Activated T-helper 1 cell treated with anti-CD3 and anti-CD28 coated beads, Interleukin-12 subunit alpha, Interleukin-12 subunit beta, Interleukin-2, Interleukin-4 antibody, amounts not matched to agents 30 ng/mL and 10 ng/mL and 1 ng/mL, durations not matched to agents 14 hours and 24 hours and 36 hours (primary cell): ENCODE data around the gene RASGEF1C. TPM values are rescaled to one million over a fixed set of nuclear protein-coding genes. Genes with fewer than 3 reads are reported as not detected.

Source experiments
- DNase-seq: peaks from one replicate; pipeline ENCODE4 v3.0.0; 2021; ENCODE audit warnings: low spot score
- H3K27ac Mint-ChIP-seq: one replicate; pipeline ENCODE4 v1.8.0; 2021; ENCODE audit warnings: mild to moderate bottlenecking, mixed read lengths
- H3K27me3 Mint-ChIP-seq: one replicate; pipeline ENCODE4 v1.8.0; 2022; ENCODE audit warnings: mild to moderate bottlenecking, moderate library complexity, mixed read lengths; ENCODE audit not compliant: insufficient read depth
- H3K36me3 Mint-ChIP-seq: one replicate; pipeline ENCODE4 v1.8.0; 2021; ENCODE audit warnings: low read depth, mixed read lengths
- H3K4me1 Mint-ChIP-seq: one replicate; pipeline ENCODE4 v1.8.0; 2021; ENCODE audit warnings: low read depth, mixed read lengths
- H3K4me3 Mint-ChIP-seq: one replicate; pipeline ENCODE4 v1.8.0; 2021; ENCODE audit warnings: mild to moderate bottlenecking, moderate library complexity, mixed read lengths
- H3K9me3 Mint-ChIP-seq: one replicate; pipeline ENCODE4 v1.8.0; 2021; ENCODE audit warnings: mixed read lengths
- intact Hi-C: fragments of 100-400 bp; cut with micrococcal nuclease; formaldehyde crosslinking; loops from one replicate; pipeline ENCODE4 v1.15.1; 2024
- total RNA-seq: library from RNA; stranded (reverse); gene quantifications from 2 replicates; pipeline ENCODE4 v1.2.3, GENCODE V29; 2022

Gene RASGEF1C
- total RNA-seq, 1 donor from 2014 or later: not detected

GRCh38 chr5:180193749-180194375 is 15.1 kb downstream of the RASGEF1C start:
- intact Hi-C loops: no loop called here
- Mint-ChIP-seq H3K9me3 (no peaks in the 10 kb centered on the region), H3K4me3 (no peak overlapping the region), H3K4me1 (no peaks in the 10 kb centered on the region), H3K27ac (no peak overlapping the region), H3K27me3 (no peaks in the 10 kb centered on the region), H3K36me3 (no peaks in the 10 kb centered on the region)
- no peak for DNase-seq

GRCh38 chr5:180191716-180192115 is 17.3 kb downstream of the RASGEF1C start:
- no peaks in the 10 kb centered on the region for H3K27me3 Mint-ChIP-seq
- intact Hi-C loops: no loop called here
- no peaks in the 10 kb centered on the region for H3K9me3 Mint-ChIP-seq
- DNase-seq: no peak
- H3K36me3 Mint-ChIP-seq: no peaks in the 10 kb centered on the region
- H3K4me1 Mint-ChIP-seq: no peaks in the 10 kb centered on the region
- H3K27ac Mint-ChIP-seq: no peak overlapping the region
- H3K4me3 Mint-ChIP-seq: no peak overlapping the region

GRCh38 chr5:180187767-180188166 is 21.2 kb downstream of the RASGEF1C start:
- Mint-ChIP-seq H3K36me3 (no peaks in the 10 kb centered on the region), H3K27me3 (no peaks in the 10 kb centered on the region), H3K4me1 (no peaks in the 10 kb centered on the region), H3K9me3 (peaks cover 6% of the 10 kb centered on the region), H3K4me3 (no peak overlapping the region), H3K27ac (no peak overlapping the region)
- intact Hi-C loops: no loop called here
- DNase-seq: no peak

GRCh38 chr5:180180846-180181245 is 28.2 kb downstream of the RASGEF1C start:
- no peaks in the 10 kb centered on the region for H3K4me1 Mint-ChIP-seq
- H3K27me3 Mint-ChIP-seq: no peaks in the 10 kb centered on the region
- H3K9me3 Mint-ChIP-seq: peaks cover 8% of the 10 kb centered on the region
- H3K4me3 Mint-ChIP-seq: no peak overlapping the region
- H3K36me3 Mint-ChIP-seq: no peaks in the 10 kb centered on the region
- no peak overlapping the region for H3K27ac Mint-ChIP-seq
- intact Hi-C loops: no loop called here
- no peak for DNase-seq

- Mint-ChIP-seq H3K9me3 (peaks cover 8% of the 10 kb centered on the region), H3K27me3 (no peaks in the 10 kb centered on the region), H3K36me3 (no peaks in the 10 kb centered on the region), H3K4me3 (no peak overlapping the region), H3K4me1 (no peaks in the 10 kb centered on the region), H3K27ac (no peak overlapping the region)
- DNase-seq: no peak
- intact Hi-C loops: no loop called here
Measured at GRCh38 chr5:180180421-180180820, 28.6 kb downstream of the RASGEF1C start.

GRCh38 chr5:180179442-180180420 is 29.3 kb downstream of the RASGEF1C start:
- H3K4me3 Mint-ChIP-seq: no peak overlapping the region
- H3K36me3 Mint-ChIP-seq: no peaks in the 10 kb centered on the region
- H3K27ac Mint-ChIP-seq: no peak overlapping the region
- DNase-seq: no peak
- peaks cover 1% of the 10 kb centered on the region for H3K27me3 Mint-ChIP-seq
- H3K4me1 Mint-ChIP-seq: no peaks in the 10 kb centered on the region
- intact Hi-C loops: no loop called here
- H3K9me3 Mint-ChIP-seq: peaks cover 8% of the 10 kb centered on the region

GRCh38 chr5:180178531-180179441 is 30.2 kb downstream of the RASGEF1C start:
- Mint-ChIP-seq H3K36me3 (no peaks in the 10 kb centered on the region), H3K4me1 (no peaks in the 10 kb centered on the region), H3K4me3 (no peak overlapping the region), H3K27ac (no peak overlapping the region), H3K9me3 (peaks cover 8% of the 10 kb centered on the region), H3K27me3 (peaks cover 1% of the 10 kb centered on the region)
- no peak for DNase-seq
- intact Hi-C loops: no loop called here

- no peak for DNase-seq
- H3K27me3 Mint-ChIP-seq: peaks cover 1% of the 10 kb centered on the region
- H3K4me1 Mint-ChIP-seq: no peaks in the 10 kb centered on the region
- H3K9me3 Mint-ChIP-seq: no peaks in the 10 kb centered on the region
- intact Hi-C loops: no loop called here
- H3K36me3 Mint-ChIP-seq: no peaks in the 10 kb centered on the region
- no peak overlapping the region for H3K27ac Mint-ChIP-seq
- no peak overlapping the region for H3K4me3 Mint-ChIP-seq
Measured at GRCh38 chr5:180176191-180176590, 32.8 kb downstream of the RASGEF1C start.

- no peaks in the 10 kb centered on the region for H3K9me3 Mint-ChIP-seq
- no peaks in the 10 kb centered on the region for H3K4me1 Mint-ChIP-seq
- DNase-seq: no peak
- intact Hi-C loops: no loop called here
- H3K27me3 Mint-ChIP-seq: peaks cover 1% of the 10 kb centered on the region
- no peak overlapping the region for H3K4me3 Mint-ChIP-seq
- no peaks in the 10 kb centered on the region for H3K36me3 Mint-ChIP-seq
- no peak overlapping the region for H3K27ac Mint-ChIP-seq
Measured at GRCh38 chr5:180175015-180175431, 34.0 kb downstream of the RASGEF1C start.

GRCh38 chr5:180174587-180174972 is 34.4 kb downstream of the RASGEF1C start:
- H3K27ac Mint-ChIP-seq: no peak overlapping the region
- H3K9me3 Mint-ChIP-seq: no peaks in the 10 kb centered on the region
- H3K36me3 Mint-ChIP-seq: no peaks in the 10 kb centered on the region
- no peaks in the 10 kb centered on the region for H3K4me1 Mint-ChIP-seq
- H3K27me3 Mint-ChIP-seq: peaks cover 1% of the 10 kb centered on the region
- intact Hi-C loops: no loop called here
- DNase-seq: no peak
- no peak overlapping the region for H3K4me3 Mint-ChIP-seq

- no peak for DNase-seq
- no peak overlapping the region for H3K4me3 Mint-ChIP-seq
- H3K9me3 Mint-ChIP-seq: no peaks in the 10 kb centered on the region
- no peaks in the 10 kb centered on the region for H3K4me1 Mint-ChIP-seq
- peaks cover 1% of the 10 kb centered on the region for H3K27me3 Mint-ChIP-seq
- H3K27ac Mint-ChIP-seq: no peak overlapping the region
- no peaks in the 10 kb centered on the region for H3K36me3 Mint-ChIP-seq
- intact Hi-C loops: no loop called here
Measured at GRCh38 chr5:180173875-180174586, 35.0 kb downstream of the RASGEF1C start.

- Mint-ChIP-seq H3K27me3 (peaks cover 1% of the 10 kb centered on the region), H3K4me3 (no peak overlapping the region), H3K36me3 (no peaks in the 10 kb centered on the region), H3K4me1 (no peaks in the 10 kb centered on the region), H3K27ac (no peak overlapping the region), H3K9me3 (no peaks in the 10 kb centered on the region)
- intact Hi-C loops: no loop called here
- DNase-seq: no peak
Measured at GRCh38 chr5:180173198-180173544, 35.8 kb downstream of the RASGEF1C start.
